A549 (cell line): ENCODE measurements around the gene XPNPEP2. TPM values are rescaled to one million over a fixed set of nuclear protein-coding genes. Genes with fewer than 3 reads are reported as not detected.
"Not testable (repeated sequence)": the region's sequence is repeated elsewhere in the genome, so short reads cannot be mapped to it uniquely, and the experiment has no call there.

Source experiments
- ATAC-seq, 2 experiments: fragments of 200-7000 bp in 1 of 2; fragments of >200 bp in 1 of 2; cut with Nextera tagmentation in 1 of 2; cut with Tn5 transposase in 1 of 2; 3 replicates each; pipeline versions ENCODE4 v1.8.0 to v1.9.1; 2018 to 2020; ENCODE audit warnings: mild to moderate bottlenecking in 1 of 2, moderate library complexity in 1 of 2
- CTCF ChIA-PET: fragments of 300-600 bp; sonication (Branson Sonifier 250); formaldehyde crosslinking; extraction: SDS; loops from one replicate; lab custom pipeline; 2021; ENCODE audit warnings: antibody characterized with exemption, inconsistent platforms; lab: Yijun Ruan, JAX
- POLR2A ChIA-PET: fragments of 350-600 bp; formaldehyde crosslinking; extraction: SDS; loops from one replicate; lab custom pipeline; 2021; ENCODE audit warnings: antibody characterized with exemption, inconsistent platforms; lab: Yijun Ruan, JAX
- DNase-seq, 2 experiments: peaks; one replicate each; pipeline versions ENCODE4 v3.0.0 to v3.0.0-alpha.2; 2011 to 2016; ENCODE audit warnings: low read depth in 1 of 2, low spot score in 1 of 2
- FAIRE-seq: peaks from 2 replicates; lab custom pipeline; 2011; peaks lifted over from hg19 to GRCh38; lab: Jason Lieb, UNC
- H3K27ac ChIP-seq, 2 experiments: fragments of >200 bp; sonication (Bioruptor Twin); formaldehyde crosslinking; 3 replicates each; pipeline ENCODE4 v1.5.1; 2016 to 2017
- H3K4me1 ChIP-seq: fragments of >200 bp; sonication (Bioruptor Twin); formaldehyde crosslinking; 3 replicates; pipeline ENCODE4 v1.6.1; 2016
- H3K4me2 ChIP-seq: fragments of >200 bp; sonication (Bioruptor Twin); formaldehyde crosslinking; 3 replicates; pipeline ENCODE4 v1.6.1; 2016
- H3K4me3 ChIP-seq: fragments of >200 bp; sonication (Bioruptor Twin); formaldehyde crosslinking; 3 replicates; pipeline ENCODE4 v1.5.1; 2016
- H3K9me3 ChIP-seq: fragments of >200 bp; sonication (Bioruptor Twin); formaldehyde crosslinking; 3 replicates; pipeline ENCODE4 v1.6.1; 2016
- CEBPB ChIP-seq, 2 experiments: fragments of >200 bp in 1 of 2; sonication (Bioruptor Twin) in 1 of 2; formaldehyde crosslinking in 1 of 2; IDR thresholded peaks; 2 replicates each; pipeline ENCODE4 v1.6.1; 2012 to 2016
- ESRRA ChIP-seq: fragments of 150-350 bp; IDR thresholded peaks from 2 replicates; pipeline ENCODE4 v1.6.1; 2014; ENCODE audit warnings: mild to moderate bottlenecking, low read length, borderline replicate concordance
- FOSB ChIP-seq: fragments of 250-450 bp; sonication (Bioruptor Pico); IDR thresholded peaks from 2 replicates; pipeline ENCODE4 v1.5.0; 2020; ENCODE audit warnings: mild to moderate bottlenecking, moderate library complexity
- FOXS1 ChIP-seq: fragments of 250-450 bp; sonication (Bioruptor Pico); IDR thresholded peaks from 2 replicates; pipeline ENCODE4 v1.5.0; 2020; ENCODE audit warnings: mild to moderate bottlenecking, moderate library complexity
- HEYL ChIP-seq: fragments of 250-450 bp; sonication (Bioruptor Pico); IDR thresholded peaks from 2 replicates; pipeline ENCODE4 v1.8.0; 2021; ENCODE audit warnings: mild to moderate bottlenecking, moderate library complexity
- HOXA7 ChIP-seq: fragments of 250-450 bp; sonication (Bioruptor Pico); IDR thresholded peaks from 2 replicates; pipeline ENCODE4 v1.5.0; 2020; ENCODE audit warnings: mild to moderate bottlenecking, moderate library complexity
- HOXB13 ChIP-seq: fragments of 250-450 bp; sonication (Bioruptor Pico); IDR thresholded peaks from 2 replicates; pipeline ENCODE4 v1.5.0; 2020; ENCODE audit warnings: low read depth, mild to moderate bottlenecking, moderate library complexity
- MAZ ChIP-seq: fragments of 150-350 bp; IDR thresholded peaks from 2 replicates; pipeline ENCODE4 v1.6.1; 2014; ENCODE audit warnings: antibody characterized with exemption, low read depth, low read length, borderline replicate concordance
- NFE2L2 ChIP-seq: fragments of 150-350 bp; conservative IDR thresholded peaks from 2 replicates; pipeline ENCODE4 v1.6.1; 2014; ENCODE audit warnings: low read length
- NPAS2 ChIP-seq: fragments of 250-450 bp; sonication (Bioruptor Pico); IDR thresholded peaks from 2 replicates; pipeline ENCODE4 v1.8.0; 2022; ENCODE audit warnings: mild to moderate bottlenecking, moderate library complexity, borderline replicate concordance
- NR3C1 ChIP-seq: fragments of >200 bp; sonication (Bioruptor Twin); formaldehyde crosslinking; IDR thresholded peaks from 3 replicates; pipeline ENCODE4 v1.6.1; 2017
- POLR2AphosphoS2 ChIP-seq: conservative IDR thresholded peaks from 2 replicates; pipeline ENCODE4 v1.6.1; 2012; ENCODE audit warnings: low read length, improper control_type of control experiment, inconsistent platforms
- RAD21 ChIP-seq, 2 experiments: fragments of >200 bp in 1 of 2; sonication (Bioruptor Twin) in 1 of 2; formaldehyde crosslinking in 1 of 2; IDR thresholded peaks in 1 of 2; conservative IDR thresholded peaks in 1 of 2; 2 replicates in 1 of 2; 3 replicates in 1 of 2; pipeline ENCODE4 v1.6.1; 2012 to 2018; ENCODE audit warnings: inconsistent platforms in 1 of 2
- RARB ChIP-seq: fragments of 250-450 bp; sonication (Bioruptor Pico); IDR thresholded peaks from 2 replicates; pipeline ENCODE4 v1.8.0; 2021; ENCODE audit warnings: mild to moderate bottlenecking, moderate library complexity
- RCOR1 ChIP-seq: fragments of 150-350 bp; IDR thresholded peaks from 2 replicates; pipeline ENCODE4 v1.6.1; 2014; ENCODE audit warnings: antibody characterized with exemption, low read length, low read depth
- RFX5 ChIP-seq: fragments of 450-650 bp; IDR thresholded peaks from 2 replicates; pipeline ENCODE4 v1.7.1; 2014; ENCODE audit warnings: antibody characterized with exemption, mild to moderate bottlenecking, moderate library complexity
- SMC3 ChIP-seq: fragments of >200 bp; sonication (Bioruptor Twin); formaldehyde crosslinking; IDR thresholded peaks from 3 replicates; pipeline ENCODE4 v1.6.1; 2018; ENCODE audit warnings: inconsistent platforms
- TFCP2L1 ChIP-seq: fragments of 250-450 bp; sonication (Bioruptor Pico); IDR thresholded peaks from 2 replicates; pipeline ENCODE4 v1.5.0; 2021; ENCODE audit warnings: mild to moderate bottlenecking
- WGBS: methylation state at CpG from one replicate; pipeline ENCODE4 v1.1.6; 2017; ENCODE audit errors: missing lambda C conversion rate; 5-methylcytosine and 5-hydroxymethylcytosine counted together
- polyA plus RNA-seq, 4 experiments: library from polyadenylated mRNA; depleted of rRNA in 3 of 4; stranded (reverse); fragments of >200 nt; fragmentation: RNase III in 1 of 4; extraction: RNeasy Plus Mini Kit Qiagen cat#74134 plus additional on column Dnase treatment in 1 of 4; gene quantifications; 2 replicates in 3 of 4; 3 replicates in 1 of 4; pipeline ENCODE4 v1.2.3, GENCODE V29; 2011 to 2017
- TF ChIP-seq, protein P1 (sequence below): fragments of 200-600 bp; sonication (generic); IDR thresholded peaks from 2 replicates; pipeline ENCODE4 v1.6.1; 2016; ENCODE audit warnings: antibody characterized with exemption, mild to moderate bottlenecking, moderate library complexity
- TF ChIP-seq, protein P2 (sequence below): fragments of >200 bp; sonication (Bioruptor Twin); formaldehyde crosslinking; IDR thresholded peaks from 3 replicates; pipeline ENCODE4 v1.5.1; 2016
- TF ChIP-seq, protein P3 (sequence below): fragments of >200 bp; sonication (Bioruptor Twin); formaldehyde crosslinking; IDR thresholded peaks from 2 replicates; pipeline ENCODE4 v1.6.1; 2016
- TF ChIP-seq, protein P4 (sequence below): fragments of 150-350 bp; IDR thresholded peaks from 2 replicates; pipeline ENCODE4 v1.6.1; 2014; ENCODE audit warnings: low read depth, mild to moderate bottlenecking, low read length

XPNPEP2 gene
- polyA plus RNA-seq, 2 of the 4 experiments (the other 2 are of a cell fraction), result not detected

DNA sequence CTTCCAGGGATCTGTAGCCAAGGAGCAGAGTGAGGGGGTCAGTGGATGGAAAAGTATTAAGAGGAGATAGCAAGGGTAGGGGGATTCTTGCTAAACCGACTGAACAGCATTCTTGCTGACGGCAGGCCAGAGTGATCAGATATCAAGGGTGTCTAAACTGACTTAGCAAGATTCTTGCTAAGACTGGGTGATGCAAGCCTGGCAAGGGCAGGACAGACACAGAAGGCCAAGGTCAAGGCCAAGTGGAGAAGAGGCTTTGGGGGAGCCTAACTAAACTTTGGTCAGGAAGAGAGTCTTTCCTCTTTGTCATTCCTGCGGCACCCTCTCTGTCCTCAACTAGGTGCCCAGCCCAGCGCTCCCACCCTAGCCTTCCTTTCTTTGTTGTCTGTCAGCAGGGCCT lies 799 bp downstream of the XPNPEP2 start:
- CTCF ChIA-PET, result no interaction called here
- ATAC-seq, result no peak
- no peak for FAIRE-seq

DNA sequence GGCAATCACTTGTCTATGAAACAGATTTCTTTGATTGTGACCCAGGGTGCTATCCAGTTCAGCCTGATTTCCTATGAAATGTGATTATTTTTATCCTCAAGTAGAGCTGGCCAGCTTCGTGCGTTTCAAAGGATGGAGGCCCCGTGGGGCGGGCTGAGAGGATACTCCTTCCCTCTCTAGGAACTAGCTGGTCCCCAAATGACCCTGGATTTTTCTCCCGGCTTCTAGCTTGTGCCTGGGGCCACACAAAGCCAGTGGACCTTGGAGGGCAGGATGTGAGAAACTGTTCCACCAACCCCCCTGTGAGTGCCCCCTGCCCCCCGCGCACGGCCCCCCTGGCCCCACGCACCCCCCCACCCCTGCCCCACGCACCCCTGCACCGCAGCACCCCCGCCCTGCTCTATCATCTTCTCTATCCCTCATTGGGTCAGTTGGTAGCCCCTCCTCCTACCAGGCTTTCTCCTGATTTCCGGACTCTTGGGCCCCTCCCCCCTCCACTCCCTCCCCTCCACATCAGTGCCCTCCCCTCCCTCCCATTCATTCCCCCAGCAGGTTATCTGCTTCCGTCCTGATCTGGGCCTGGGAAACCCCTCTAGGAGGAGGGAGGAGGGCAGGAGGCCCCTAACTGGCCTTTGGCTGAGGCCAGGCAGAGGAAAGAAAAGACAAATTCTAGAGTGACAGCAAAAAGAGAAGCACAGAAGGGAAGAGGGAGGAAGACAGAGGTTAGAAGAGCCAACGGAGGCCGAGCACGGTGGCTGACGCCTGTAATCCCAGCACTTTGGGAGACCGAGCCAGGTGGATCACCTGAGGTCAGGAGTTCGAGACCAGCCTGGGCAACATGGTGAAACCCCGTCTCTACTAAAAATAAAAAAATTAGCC lies 3.3 kb downstream of the XPNPEP2 start:
- FAIRE-seq, result no peak
- Histone ChIP-seq H3K4me2 (no peak overlapping the region), H3K27ac (no peak overlapping the region), H3K4me3 (no peak overlapping the region), H3K9me3 (no peaks in the 10 kb centered on the region), H3K4me1 (no peaks in the 10 kb centered on the region)
- DNase-seq, result no peak
- ATAC-seq, result no peak
- ChIA-PET POLR2A (no interaction called here), CTCF (no interaction called here)
- WGBS, result 87% methylated on average over 13 of the region's 21 CpGs
- no peak for TF ChIP-seq CEBPB (IDR thresholded peaks at IDR 0.05)
- TF ChIP-seq HOXA7 (CRISPR knock-in tag), result no peak
- TF ChIP-seq, protein P1, sequence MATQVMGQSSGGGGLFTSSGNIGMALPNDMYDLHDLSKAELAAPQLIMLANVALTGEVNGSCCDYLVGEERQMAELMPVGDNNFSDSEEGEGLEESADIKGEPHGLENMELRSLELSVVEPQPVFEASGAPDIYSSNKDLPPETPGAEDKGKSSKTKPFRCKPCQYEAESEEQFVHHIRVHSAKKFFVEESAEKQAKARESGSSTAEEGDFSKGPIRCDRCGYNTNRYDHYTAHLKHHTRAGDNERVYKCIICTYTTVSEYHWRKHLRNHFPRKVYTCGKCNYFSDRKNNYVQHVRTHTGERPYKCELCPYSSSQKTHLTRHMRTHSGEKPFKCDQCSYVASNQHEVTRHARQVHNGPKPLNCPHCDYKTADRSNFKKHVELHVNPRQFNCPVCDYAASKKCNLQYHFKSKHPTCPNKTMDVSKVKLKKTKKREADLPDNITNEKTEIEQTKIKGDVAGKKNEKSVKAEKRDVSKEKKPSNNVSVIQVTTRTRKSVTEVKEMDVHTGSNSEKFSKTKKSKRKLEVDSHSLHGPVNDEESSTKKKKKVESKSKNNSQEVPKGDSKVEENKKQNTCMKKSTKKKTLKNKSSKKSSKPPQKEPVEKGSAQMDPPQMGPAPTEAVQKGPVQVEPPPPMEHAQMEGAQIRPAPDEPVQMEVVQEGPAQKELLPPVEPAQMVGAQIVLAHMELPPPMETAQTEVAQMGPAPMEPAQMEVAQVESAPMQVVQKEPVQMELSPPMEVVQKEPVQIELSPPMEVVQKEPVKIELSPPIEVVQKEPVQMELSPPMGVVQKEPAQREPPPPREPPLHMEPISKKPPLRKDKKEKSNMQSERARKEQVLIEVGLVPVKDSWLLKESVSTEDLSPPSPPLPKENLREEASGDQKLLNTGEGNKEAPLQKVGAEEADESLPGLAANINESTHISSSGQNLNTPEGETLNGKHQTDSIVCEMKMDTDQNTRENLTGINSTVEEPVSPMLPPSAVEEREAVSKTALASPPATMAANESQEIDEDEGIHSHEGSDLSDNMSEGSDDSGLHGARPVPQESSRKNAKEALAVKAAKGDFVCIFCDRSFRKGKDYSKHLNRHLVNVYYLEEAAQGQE, result no peak
- TF ChIP-seq HOXB13 (CRISPR knock-in tag), result no peak
- TF ChIP-seq ESRRA, result no peak
- TF ChIP-seq NPAS2 (CRISPR knock-in tag), result no peak
- TF ChIP-seq, protein P2, sequence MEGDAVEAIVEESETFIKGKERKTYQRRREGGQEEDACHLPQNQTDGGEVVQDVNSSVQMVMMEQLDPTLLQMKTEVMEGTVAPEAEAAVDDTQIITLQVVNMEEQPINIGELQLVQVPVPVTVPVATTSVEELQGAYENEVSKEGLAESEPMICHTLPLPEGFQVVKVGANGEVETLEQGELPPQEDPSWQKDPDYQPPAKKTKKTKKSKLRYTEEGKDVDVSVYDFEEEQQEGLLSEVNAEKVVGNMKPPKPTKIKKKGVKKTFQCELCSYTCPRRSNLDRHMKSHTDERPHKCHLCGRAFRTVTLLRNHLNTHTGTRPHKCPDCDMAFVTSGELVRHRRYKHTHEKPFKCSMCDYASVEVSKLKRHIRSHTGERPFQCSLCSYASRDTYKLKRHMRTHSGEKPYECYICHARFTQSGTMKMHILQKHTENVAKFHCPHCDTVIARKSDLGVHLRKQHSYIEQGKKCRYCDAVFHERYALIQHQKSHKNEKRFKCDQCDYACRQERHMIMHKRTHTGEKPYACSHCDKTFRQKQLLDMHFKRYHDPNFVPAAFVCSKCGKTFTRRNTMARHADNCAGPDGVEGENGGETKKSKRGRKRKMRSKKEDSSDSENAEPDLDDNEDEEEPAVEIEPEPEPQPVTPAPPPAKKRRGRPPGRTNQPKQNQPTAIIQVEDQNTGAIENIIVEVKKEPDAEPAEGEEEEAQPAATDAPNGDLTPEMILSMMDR, result no peak
- no peak for TF ChIP-seq MAZ
- no peak for TF ChIP-seq FOXS1 (CRISPR knock-in tag)
- no peak for TF ChIP-seq SMC3
- no peak for TF ChIP-seq NFE2L2
- TF ChIP-seq, protein P3, sequence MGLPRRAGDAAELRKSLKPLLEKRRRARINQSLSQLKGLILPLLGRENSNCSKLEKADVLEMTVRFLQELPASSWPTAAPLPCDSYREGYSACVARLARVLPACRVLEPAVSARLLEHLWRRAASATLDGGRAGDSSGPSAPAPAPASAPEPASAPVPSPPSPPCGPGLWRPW, result no peak
- no peak for TF ChIP-seq RFX5
- no peak for TF ChIP-seq RAD21 (conservative IDR thresholded peaks at IDR 0.05 in 1 of 2, IDR thresholded peaks at IDR 0.05 in 1 of 2)
- no peak for TF ChIP-seq HEYL
- TF ChIP-seq NR3C1, result no peak

More for the DNA sequence above, 799 bp downstream of the XPNPEP2 start:
- WGBS, result 82% methylated on average over 4 of the region's 4 CpGs
- H3K4me1 ChIP-seq, result no peaks in the 10 kb centered on the region
- no peak overlapping the region for H3K27ac ChIP-seq
- TF ChIP-seq TFCP2L1 (CRISPR knock-in tag), result no peak
- no peak for TF ChIP-seq FOSB (CRISPR knock-in tag)
- no peak for TF ChIP-seq RCOR1
- no peak for TF ChIP-seq RARB (CRISPR knock-in tag)
- TF ChIP-seq, protein P4, sequence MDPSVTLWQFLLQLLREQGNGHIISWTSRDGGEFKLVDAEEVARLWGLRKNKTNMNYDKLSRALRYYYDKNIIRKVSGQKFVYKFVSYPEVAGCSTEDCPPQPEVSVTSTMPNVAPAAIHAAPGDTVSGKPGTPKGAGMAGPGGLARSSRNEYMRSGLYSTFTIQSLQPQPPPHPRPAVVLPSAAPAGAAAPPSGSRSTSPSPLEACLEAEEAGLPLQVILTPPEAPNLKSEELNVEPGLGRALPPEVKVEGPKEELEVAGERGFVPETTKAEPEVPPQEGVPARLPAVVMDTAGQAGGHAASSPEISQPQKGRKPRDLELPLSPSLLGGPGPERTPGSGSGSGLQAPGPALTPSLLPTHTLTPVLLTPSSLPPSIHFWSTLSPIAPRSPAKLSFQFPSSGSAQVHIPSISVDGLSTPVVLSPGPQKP, result no peak
- TF ChIP-seq, protein P2, result no peak
- no peak for TF ChIP-seq POLR2AphosphoS2
- POLR2A ChIA-PET, result no interaction called here
- H3K4me2 ChIP-seq, result no peak overlapping the region
- H3K4me3 ChIP-seq, result no peak overlapping the region
- H3K9me3 ChIP-seq, result no peaks in the 10 kb centered on the region
- DNase-seq, result no peak

DNA sequence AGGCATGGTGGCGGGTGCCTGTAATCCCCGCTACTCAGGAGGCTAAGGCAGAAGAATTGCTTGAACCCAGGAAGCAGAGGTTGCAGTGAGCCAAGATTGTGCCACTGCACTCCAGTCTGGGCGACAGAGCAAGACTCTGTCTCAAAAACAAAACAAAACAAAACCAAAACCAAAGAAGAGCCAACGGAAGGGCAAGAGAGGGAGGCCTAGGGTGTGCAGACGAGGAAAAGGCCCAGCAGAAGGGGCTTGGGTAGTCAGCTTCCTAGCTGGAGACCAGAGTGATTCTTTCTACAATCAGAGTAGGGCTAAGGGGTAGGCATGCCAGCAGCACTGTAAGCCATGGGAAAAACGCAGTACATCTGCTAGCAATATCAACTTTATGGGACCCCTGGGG lies 4.0 kb downstream of the XPNPEP2 start:
- H3K27ac ChIP-seq, POLR2A ChIA-PET, H3K4me3 ChIP-seq, FAIRE-seq, H3K4me2 ChIP-seq, CTCF ChIA-PET, ATAC-seq, DNase-seq, H3K9me3 ChIP-seq, H3K4me1 ChIP-seq: not testable (repeated sequence)
- 75% methylated on average over 6 of the region's 6 CpGs for WGBS
